Bronchial epithelial cell (primary cell): ENCODE data around the gene KRT4. TPM values are rescaled to one million over a fixed set of nuclear protein-coding genes. Genes with fewer than 3 reads are reported as not detected.

ENCODE experiments used
- DNase-seq: peaks from one replicate; pipeline ENCODE4 v3.0.0-alpha.2; 2010; ENCODE audit warnings: low read depth
- FAIRE-seq: peaks from 2 replicates; lab custom pipeline; 2011; peaks lifted over from hg19 to GRCh38; lab: Jason Lieb, UNC
- H3K27me3 ChIP-seq: 2 replicates; pipeline ENCODE4 v1.5.1; 2011; ENCODE audit warnings: low read length; ENCODE audit not compliant: control insufficient read depth, insufficient read depth
- H3K36me3 ChIP-seq: 2 replicates; pipeline ENCODE4 v1.5.1; 2011; ENCODE audit warnings: low read length; ENCODE audit not compliant: control insufficient read depth, insufficient read depth
- H3K4me3 ChIP-seq: 2 replicates; pipeline ENCODE4 v1.5.1; 2011; ENCODE audit warnings: mild to moderate bottlenecking, low read depth, low read length, control low read depth
- CTCF ChIP-seq: IDR thresholded peaks from 2 replicates; pipeline ENCODE4 v1.5.1; 2011; ENCODE audit warnings: mild to moderate bottlenecking, moderate library complexity, low read length, control low read depth, inconsistent platforms; ENCODE audit not compliant: insufficient read depth, severe bottlenecking
- total RNA-seq: library from RNA; depleted of rRNA; stranded (reverse); fragments of >200 nt; gene quantifications from 2 replicates; pipeline ENCODE4 v1.2.1, GENCODE V29; 2014

Gene KRT4
- total RNA-seq, 1 donor from 2014 or later, result 66.6 TPM

- peaks cover 9% of the 10 kb centered on the region for H3K27me3 ChIP-seq
- no peak overlapping the region for H3K4me3 ChIP-seq
- no peak for DNase-seq
- H3K36me3 ChIP-seq, result no peaks in the 10 kb centered on the region
- no peak for TF ChIP-seq CTCF
- FAIRE-seq, result no peak
These were observed 1.2 kb upstream of the KRT4 start for GRCh38 chr12:52815161-52815560.

GRCh38 chr12:52814710-52815155, 817 bp upstream of the KRT4 start:
- no peak for DNase-seq
- Histone ChIP-seq H3K36me3 (no peaks in the 10 kb centered on the region), H3K4me3 (no peak overlapping the region), H3K27me3 (peaks cover 9% of the 10 kb centered on the region)
- no peak for TF ChIP-seq CTCF
- no peak for FAIRE-seq

GRCh38 chr12:52813203-52813819, 605 bp downstream of the KRT4 start:
- H3K4me3 ChIP-seq, result no peak overlapping the region
- no peak for FAIRE-seq
- peaks cover 9% of the 10 kb centered on the region for H3K27me3 ChIP-seq
- H3K36me3 ChIP-seq, result no peaks in the 10 kb centered on the region
- DNase-seq, result no peak
- TF ChIP-seq CTCF, result no peak

- H3K4me3 ChIP-seq, result no peak overlapping the region
- H3K36me3 ChIP-seq, result no peaks in the 10 kb centered on the region
- no peak for FAIRE-seq
- H3K27me3 ChIP-seq, result peaks cover 9% of the 10 kb centered on the region
- no peak for TF ChIP-seq CTCF
- DNase-seq, result no peak
These were observed 1.2 kb downstream of the KRT4 start for GRCh38 chr12:52812749-52813148.

GRCh38 chr12:52812073-52812400, 1.9 kb downstream of the KRT4 start:
- FAIRE-seq (no peak), DNase-seq (no peak)
- Histone ChIP-seq H3K36me3 (no peaks in the 10 kb centered on the region), H3K4me3 (no peak overlapping the region), H3K27me3 (peaks cover 7% of the 10 kb centered on the region)
- TF ChIP-seq CTCF, result no peak
